A549 (cell line): Measurements from ENCODE around the gene NFATC2. TPM values are rescaled to one million over a fixed set of nuclear protein-coding genes. Genes with fewer than 3 reads are reported as not detected.
A peak's percentile ranks its signal among the peaks of the same experiment; 100 is the strongest.

ENCODE experiments used
- ATAC-seq, 2 experiments: fragments of 200-7000 bp in 1 of 2; fragments of >200 bp in 1 of 2; cut with Nextera tagmentation in 1 of 2; cut with Tn5 transposase in 1 of 2; 3 replicates each; pipeline versions ENCODE4 v1.8.0 to v1.9.1; 2018 to 2020; ENCODE audit warnings: mild to moderate bottlenecking in 1 of 2, moderate library complexity in 1 of 2
- CTCF ChIA-PET: fragments of 300-600 bp; sonication (Branson Sonifier 250); formaldehyde crosslinking; extraction: SDS; loops from one replicate; lab custom pipeline; 2021; ENCODE audit warnings: antibody characterized with exemption, inconsistent platforms; lab: Yijun Ruan, JAX
- POLR2A ChIA-PET: fragments of 350-600 bp; formaldehyde crosslinking; extraction: SDS; loops from one replicate; lab custom pipeline; 2021; ENCODE audit warnings: antibody characterized with exemption, inconsistent platforms; lab: Yijun Ruan, JAX
- DNase-seq, 2 experiments: peaks; one replicate each; pipeline versions ENCODE4 v3.0.0 to v3.0.0-alpha.2; 2011 to 2016; ENCODE audit warnings: low read depth in 1 of 2, low spot score in 1 of 2
- FAIRE-seq: peaks from 2 replicates; lab custom pipeline; 2011; peaks lifted over from hg19 to GRCh38; lab: Jason Lieb, UNC
- H3K27ac ChIP-seq, 2 experiments: fragments of >200 bp; sonication (Bioruptor Twin); formaldehyde crosslinking; 3 replicates each; pipeline ENCODE4 v1.5.1; 2016 to 2017
- H3K4me1 ChIP-seq: fragments of >200 bp; sonication (Bioruptor Twin); formaldehyde crosslinking; 3 replicates; pipeline ENCODE4 v1.6.1; 2016
- H3K4me2 ChIP-seq: fragments of >200 bp; sonication (Bioruptor Twin); formaldehyde crosslinking; 3 replicates; pipeline ENCODE4 v1.6.1; 2016
- H3K4me3 ChIP-seq: fragments of >200 bp; sonication (Bioruptor Twin); formaldehyde crosslinking; 3 replicates; pipeline ENCODE4 v1.5.1; 2016
- H3K9me3 ChIP-seq: fragments of >200 bp; sonication (Bioruptor Twin); formaldehyde crosslinking; 3 replicates; pipeline ENCODE4 v1.6.1; 2016
- CBX2 ChIP-seq: fragments of 200-600 bp; sonication (generic); IDR thresholded peaks from 2 replicates; pipeline ENCODE4 v1.6.1; 2016; ENCODE audit warnings: low read depth, mild to moderate bottlenecking, borderline replicate concordance
- EHMT2 ChIP-seq: fragments of 200-600 bp; sonication (generic); IDR thresholded peaks from 2 replicates; pipeline ENCODE4 v1.6.1; 2016; ENCODE audit warnings: antibody characterized with exemption, low read depth, mild to moderate bottlenecking, moderate library complexity
- ELK1 ChIP-seq: fragments of 150-350 bp; IDR thresholded peaks from 2 replicates; pipeline ENCODE4 v1.6.1; 2014; ENCODE audit warnings: low read depth, mild to moderate bottlenecking, low read length
- HES2 ChIP-seq: fragments of >200 bp; sonication (Bioruptor Twin); formaldehyde crosslinking; IDR thresholded peaks from 2 replicates; pipeline ENCODE4 v1.6.1; 2016
- HEYL ChIP-seq: fragments of 250-450 bp; sonication (Bioruptor Pico); IDR thresholded peaks from 2 replicates; pipeline ENCODE4 v1.8.0; 2021; ENCODE audit warnings: mild to moderate bottlenecking, moderate library complexity
- HMGXB4 ChIP-seq: fragments of 250-450 bp; sonication (Bioruptor Pico); IDR thresholded peaks from 2 replicates; pipeline ENCODE4 v1.5.0; 2021; ENCODE audit warnings: mild to moderate bottlenecking, moderate library complexity, borderline replicate concordance
- JUNB ChIP-seq: fragments of >200 bp; sonication (Bioruptor Twin); formaldehyde crosslinking; IDR thresholded peaks from 2 replicates; pipeline ENCODE4 v1.6.1; 2016
- KDM1A ChIP-seq: fragments of 200-600 bp; sonication (generic); IDR thresholded peaks from 2 replicates; pipeline ENCODE4 v1.6.1; 2016; ENCODE audit warnings: low read depth, mild to moderate bottlenecking
- KDM5A ChIP-seq: fragments of 200-600 bp; sonication (generic); IDR thresholded peaks from 2 replicates; pipeline ENCODE4 v1.6.1; 2016; ENCODE audit warnings: antibody characterized with exemption, mild to moderate bottlenecking
- PHF8 ChIP-seq: fragments of 200-600 bp; sonication (generic); IDR thresholded peaks from 2 replicates; pipeline ENCODE4 v1.6.1; 2016; ENCODE audit warnings: low read depth, mild to moderate bottlenecking, antibody characterized with exemption, moderate library complexity, borderline replicate concordance
- REST ChIP-seq: fragments of 200-600 bp; sonication (generic); IDR thresholded peaks from 2 replicates; pipeline ENCODE4 v1.6.1; 2016; ENCODE audit warnings: antibody characterized with exemption, mild to moderate bottlenecking, moderate library complexity
- TFCP2L1 ChIP-seq: fragments of 250-450 bp; sonication (Bioruptor Pico); IDR thresholded peaks from 2 replicates; pipeline ENCODE4 v1.5.0; 2021; ENCODE audit warnings: mild to moderate bottlenecking
- USF2 ChIP-seq: fragments of 450-650 bp; IDR thresholded peaks from 2 replicates; pipeline ENCODE4 v1.6.1; 2014; ENCODE audit warnings: antibody characterized with exemption
- ZFP36 ChIP-seq: fragments of 450-650 bp; IDR thresholded peaks from 2 replicates; pipeline ENCODE4 v1.6.1; 2014; ENCODE audit warnings: borderline replicate concordance; ENCODE audit not compliant: partially characterized antibody
- ZSCAN20 ChIP-seq: fragments of 250-450 bp; sonication (Bioruptor Pico); IDR thresholded peaks from 2 replicates; pipeline ENCODE4 v1.8.0; 2022; ENCODE audit warnings: mild to moderate bottlenecking, moderate library complexity
- WGBS: methylation state at CpG from one replicate; pipeline ENCODE4 v1.1.6; 2017; ENCODE audit errors: missing lambda C conversion rate; 5-methylcytosine and 5-hydroxymethylcytosine counted together
- polyA plus RNA-seq, 4 experiments: library from polyadenylated mRNA; depleted of rRNA in 3 of 4; stranded (reverse); fragments of >200 nt; fragmentation: RNase III in 1 of 4; extraction: RNeasy Plus Mini Kit Qiagen cat#74134 plus additional on column Dnase treatment in 1 of 4; gene quantifications; 2 replicates in 3 of 4; 3 replicates in 1 of 4; pipeline ENCODE4 v1.2.3, GENCODE V29; 2011 to 2017

The NFATC2 gene
- polyA plus RNA-seq, 2 of the 4 experiments (the other 2 are of a cell fraction): 0.75 to 1.6 TPM

- TF ChIP-seq KDM5A (no peak), USF2 (peak; percentile 76)
- TF ChIP-seq, all 56 proteins: peak for 1
- no peak for FAIRE-seq
- Histone ChIP-seq H3K4me3 (no peak overlapping the region), H3K27ac (no peak overlapping the region), H3K4me1 (no peaks in the 10 kb centered on the region), H3K4me2 (no peak overlapping the region), H3K9me3 (no peaks in the 10 kb centered on the region)
- CTCF ChIA-PET: interaction anchor here (1.0 to 1.2 kb wide), 2 partner anchors 14 to 15 kb away, joined by 3 read pairs; no protein-coding TSS in a partner anchor
- DNase-seq: no peak
- WGBS: 79% methylated on average over 2 of the region's 2 CpGs
- POLR2A ChIA-PET: no interaction called here
- ATAC-seq: peak in 1 of 2 experiments; percentile 64; a peak in 3 of 6 replicates
These were observed 35.6 kb upstream of the NFATC2 start for GRCh38 chr20:51578145-51578459.

GRCh38 chr20:51577432-51578144 is 35.1 kb upstream of the NFATC2 start:
- FAIRE-seq: no peak
- POLR2A ChIA-PET: no interaction called here
- Histone ChIP-seq H3K4me3 (no peak overlapping the region), H3K4me2 (no peak overlapping the region), H3K4me1 (no peaks in the 10 kb centered on the region), H3K9me3 (no peaks in the 10 kb centered on the region), H3K27ac (no peak overlapping the region)
- no peak for ATAC-seq
- CTCF ChIA-PET: interaction anchor here (0.8 to 3.5 kb wide), 7 partner anchors 14 to 192 kb away, joined by 3 to 14 read pairs (median 3); no protein-coding TSS in a partner anchor
- DNase-seq: no peak
- TF ChIP-seq ZFP36 (no peak), KDM1A (no peak), EHMT2 (no peak), PHF8 (no peak), USF2 (no peak), HEYL (no peak), TFCP2L1 (CRISPR knock-in tag) (no peak), REST (no peak), HMGXB4 (no peak), ZSCAN20 (no peak), CBX2 (no peak), HES2 (no peak), ELK1 (no peak), JUNB (no peak)
- WGBS: 77% methylated on average over 11 of the region's 11 CpGs
